GM13977 (cell line): Measurements from ENCODE around the gene CACNA1E.

ENCODE experiments used
- DNase-seq: peaks from one replicate; pipeline ENCODE4 v3.0.0; 2012; ENCODE audit warnings: low spot score
- in situ Hi-C: fragments of 300-500 bp; cut with MboI; formaldehyde crosslinking; loops from one replicate; pipeline ENCODE4 v1.12.0; 2022; ENCODE audit warnings: low sequenced_read_pairs, low pct_unique_long_range_greater_than_20kb, mixed read lengths, inconsistent platforms; ENCODE audit not compliant: unreplicated experiment
- TF ChIP-seq, protein P1 (sequence below): IDR thresholded peaks from 2 replicates; pipeline ENCODE4 v1.5.1; 2012; ENCODE audit warnings: mild to moderate bottlenecking, control low read depth; ENCODE audit not compliant: insufficient read depth; ENCODE audit errors: extremely low read depth, missing control alignments

Gene CACNA1E

DNA sequence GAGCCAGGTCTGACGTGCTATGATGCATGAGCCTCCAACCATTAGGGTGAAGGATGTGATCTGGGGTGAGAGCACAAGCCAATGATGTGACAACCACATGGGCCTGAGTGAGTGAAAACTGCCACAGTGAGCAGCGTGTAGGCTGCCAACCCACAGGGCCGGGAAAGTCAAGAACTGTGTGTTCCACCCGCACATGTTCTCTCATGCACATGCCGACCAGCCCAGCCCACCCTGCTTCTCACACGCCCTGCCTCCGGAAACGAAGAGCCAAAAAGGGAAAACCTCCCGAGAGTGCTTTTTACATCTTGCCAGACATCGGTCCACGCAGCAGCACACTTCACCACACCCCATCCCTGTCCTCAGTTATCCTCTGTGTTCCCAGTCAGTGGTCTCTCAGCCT lies 197.0 kb downstream of the CACNA1E start:
- in situ Hi-C loops, result no loop called here
- TF ChIP-seq, protein P1, sequence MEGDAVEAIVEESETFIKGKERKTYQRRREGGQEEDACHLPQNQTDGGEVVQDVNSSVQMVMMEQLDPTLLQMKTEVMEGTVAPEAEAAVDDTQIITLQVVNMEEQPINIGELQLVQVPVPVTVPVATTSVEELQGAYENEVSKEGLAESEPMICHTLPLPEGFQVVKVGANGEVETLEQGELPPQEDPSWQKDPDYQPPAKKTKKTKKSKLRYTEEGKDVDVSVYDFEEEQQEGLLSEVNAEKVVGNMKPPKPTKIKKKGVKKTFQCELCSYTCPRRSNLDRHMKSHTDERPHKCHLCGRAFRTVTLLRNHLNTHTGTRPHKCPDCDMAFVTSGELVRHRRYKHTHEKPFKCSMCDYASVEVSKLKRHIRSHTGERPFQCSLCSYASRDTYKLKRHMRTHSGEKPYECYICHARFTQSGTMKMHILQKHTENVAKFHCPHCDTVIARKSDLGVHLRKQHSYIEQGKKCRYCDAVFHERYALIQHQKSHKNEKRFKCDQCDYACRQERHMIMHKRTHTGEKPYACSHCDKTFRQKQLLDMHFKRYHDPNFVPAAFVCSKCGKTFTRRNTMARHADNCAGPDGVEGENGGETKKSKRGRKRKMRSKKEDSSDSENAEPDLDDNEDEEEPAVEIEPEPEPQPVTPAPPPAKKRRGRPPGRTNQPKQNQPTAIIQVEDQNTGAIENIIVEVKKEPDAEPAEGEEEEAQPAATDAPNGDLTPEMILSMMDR, result no peak
- DNase-seq, result no peak

DNA sequence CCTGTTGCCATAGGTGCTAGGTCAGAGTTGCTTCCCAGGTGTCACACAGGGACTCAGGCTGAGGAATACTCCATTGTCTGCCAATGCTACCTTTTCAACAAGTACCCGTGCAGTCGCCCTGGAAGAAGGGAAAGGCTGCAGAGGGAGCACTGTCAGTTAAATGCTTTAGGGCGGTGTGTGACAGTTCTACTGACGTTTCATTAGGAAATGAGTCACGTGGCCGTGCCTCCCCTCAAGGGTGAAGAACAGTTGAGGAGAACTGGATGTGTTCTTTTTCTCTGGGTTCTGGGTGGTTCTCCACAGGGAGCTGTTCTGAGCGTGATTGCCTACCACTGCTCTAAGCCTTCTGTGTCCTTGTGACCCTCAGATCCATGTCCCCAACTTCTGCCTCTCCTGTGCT lies 197.6 kb downstream of the CACNA1E start:
- in situ Hi-C loops, result no loop called here
- DNase-seq, result no peak
- TF ChIP-seq, protein P1, result no peak

DNA sequence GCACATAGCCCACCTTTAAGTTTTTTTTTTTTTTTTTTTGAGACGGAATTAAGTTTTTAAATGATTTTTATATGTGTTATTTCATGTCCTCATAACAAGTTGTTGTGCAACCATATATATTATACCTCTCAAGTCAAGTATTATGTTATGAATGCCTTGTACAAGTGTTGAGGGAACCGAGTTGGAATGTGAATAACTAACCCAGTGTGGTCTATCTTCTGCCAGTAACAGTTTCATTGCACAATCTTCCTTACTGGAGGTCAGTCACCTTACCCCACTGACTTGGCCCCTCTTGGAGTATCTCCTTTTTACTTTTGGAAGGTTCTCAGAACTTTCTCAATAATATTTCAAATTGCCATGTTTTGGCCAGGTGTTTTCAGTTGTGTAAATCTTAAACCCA lies 201.9 kb downstream of the CACNA1E start:
- TF ChIP-seq, protein P1, result no peak
- in situ Hi-C loops, result no loop called here
- no peak for DNase-seq

DNA sequence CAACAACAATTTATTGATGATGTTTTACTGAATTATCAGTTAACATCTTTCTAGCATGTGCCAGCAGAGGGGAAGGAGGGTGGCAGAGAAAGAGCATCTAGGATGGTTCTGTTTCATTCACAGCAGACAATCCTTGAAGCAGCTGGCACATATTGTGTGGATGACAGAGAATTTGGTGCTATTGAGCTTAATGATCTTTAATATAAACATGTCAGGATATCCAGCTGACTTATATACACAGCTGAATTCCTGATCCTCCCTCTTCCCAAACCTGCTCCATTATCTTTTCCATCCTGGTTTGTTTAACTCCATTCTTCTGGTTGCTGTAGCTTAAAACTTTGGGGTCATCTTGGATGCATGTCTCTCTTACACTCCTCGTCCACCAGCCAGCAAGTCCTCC lies 218.6 kb downstream of the CACNA1E start:
- TF ChIP-seq, protein P1, result no peak
- DNase-seq, result no peak
- in situ Hi-C loops, result no loop called here

DNA sequence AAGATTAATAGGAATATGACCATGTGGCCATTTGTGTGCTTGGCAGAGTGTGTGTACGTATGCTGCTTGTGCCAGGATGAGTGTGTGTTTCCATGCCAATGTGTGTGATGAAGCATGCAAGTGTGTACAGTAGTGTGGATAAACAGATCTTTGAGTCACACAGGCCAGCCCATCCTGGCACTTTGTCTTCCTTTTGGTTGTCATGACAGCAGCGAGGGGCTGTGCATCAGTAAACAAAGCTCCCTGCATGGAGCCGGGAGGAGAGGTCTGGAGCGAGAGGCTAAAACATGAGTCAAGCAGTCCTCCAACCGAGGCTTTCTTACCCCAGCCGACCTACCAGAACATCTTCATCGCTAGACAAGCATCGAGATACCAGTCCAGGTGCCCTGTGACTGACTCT lies 221.2 kb downstream of the CACNA1E start:
- TF ChIP-seq, protein P1, result no peak
- DNase-seq, result no peak
- in situ Hi-C loops, result no loop called here

DNA sequence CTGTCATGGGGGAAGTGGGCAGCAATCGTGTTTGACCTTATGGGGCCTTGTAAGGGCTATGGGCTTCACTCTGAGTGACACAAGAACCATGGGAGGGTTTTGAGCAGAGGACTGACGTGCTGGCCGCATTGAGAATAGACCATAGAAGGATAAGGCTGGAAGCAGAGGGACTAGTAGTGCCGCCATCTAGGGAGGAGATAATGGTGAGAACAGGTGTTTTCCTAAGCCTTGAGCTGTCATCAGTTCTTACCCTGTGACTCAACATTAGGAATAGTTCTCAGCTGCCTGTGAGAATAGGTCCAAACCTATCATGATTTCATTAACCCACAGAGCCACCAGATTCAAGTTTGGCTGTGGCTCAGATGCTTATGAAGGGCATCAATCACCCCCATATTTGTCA lies 228.5 kb downstream of the CACNA1E start:
- in situ Hi-C loops, result no loop called here
- TF ChIP-seq, protein P1, result no peak
- no peak for DNase-seq

DNA sequence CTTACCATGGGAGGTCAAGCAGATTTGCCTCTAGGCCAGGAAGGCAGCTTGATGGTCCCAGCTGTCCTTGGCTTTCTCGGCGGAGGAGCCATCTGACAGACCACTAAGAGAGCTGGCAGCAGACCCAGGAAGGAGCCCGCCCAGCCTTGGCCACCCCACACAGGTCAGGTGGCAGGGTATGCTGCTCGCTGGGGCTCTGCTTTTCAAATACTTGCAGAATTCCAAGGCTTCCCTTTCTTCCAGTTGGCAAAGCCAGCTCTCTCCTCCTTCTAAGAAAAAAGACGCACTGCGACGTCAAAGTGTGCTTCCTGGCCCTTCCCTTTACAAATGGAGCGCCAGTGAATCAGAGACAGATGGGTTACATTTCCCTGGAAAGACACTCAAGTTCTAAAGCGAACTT lies 229.4 kb downstream of the CACNA1E start:
- TF ChIP-seq, protein P1, result no peak
- no peak for DNase-seq
- in situ Hi-C loops, result no loop called here
